ENCODE results near the gene TRIP11.

Gene TRIP11

DNA sequence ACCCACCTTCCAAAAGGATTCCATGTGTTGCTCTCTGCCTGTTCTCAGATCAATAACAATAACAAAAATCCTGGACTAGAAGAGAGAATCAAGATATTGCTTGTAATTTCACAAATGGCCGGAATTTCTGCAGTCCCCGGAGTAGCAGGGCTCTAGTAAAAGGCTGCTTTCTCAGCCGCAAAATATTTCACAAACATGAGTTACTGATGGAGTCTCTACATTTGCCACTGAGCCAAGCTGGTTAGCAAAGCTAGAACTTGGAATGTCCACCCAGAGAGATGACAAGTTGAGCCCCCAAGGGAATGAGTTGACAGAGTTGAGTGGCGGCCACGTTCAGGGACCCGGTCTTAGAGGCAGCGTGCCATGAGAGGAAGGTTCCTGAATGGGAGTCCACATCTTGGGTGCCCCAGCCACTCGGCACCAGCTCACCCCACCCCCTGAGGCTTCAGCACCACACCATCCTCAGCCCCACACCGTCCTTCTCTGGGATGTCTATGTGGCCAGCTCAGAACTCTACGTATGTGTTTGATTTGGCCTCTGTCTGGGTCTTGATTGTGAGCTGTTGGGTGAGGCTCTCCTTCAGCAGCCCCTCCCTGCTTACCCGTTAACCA, 108.3 kb downstream of the TRIP11 start:
- Histone ChIP-seq H3K27ac (ENCODE audit: low read length) (no peak overlapping the region), H3K9me3 (ENCODE audit: control insufficient read depth in 1 of 2, low read length in 2 of 2) (no peaks in the 10 kb centered on the region), H3K36me3 (ENCODE audit: control insufficient read depth in 1 of 2, insufficient read depth in 2 of 2, low read length in 2 of 2) (peaks cover under 1 to 4% of the 10 kb centered on the region in 2 donors), H3K27me3 (ENCODE audit: low read depth, low read length) (no peaks in the 10 kb centered on the region), H3K4me3 (ENCODE audit: low read depth in 1 of 2, low read length in 2 of 2) (no peak overlapping the region), H3K4me1 (ENCODE audit: control insufficient read depth in 1 of 2, insufficient read depth in 2 of 2, low read length in 2 of 2) (peaks cover 0 to 4% of the 10 kb centered on the region in 2 donors)

DNA sequence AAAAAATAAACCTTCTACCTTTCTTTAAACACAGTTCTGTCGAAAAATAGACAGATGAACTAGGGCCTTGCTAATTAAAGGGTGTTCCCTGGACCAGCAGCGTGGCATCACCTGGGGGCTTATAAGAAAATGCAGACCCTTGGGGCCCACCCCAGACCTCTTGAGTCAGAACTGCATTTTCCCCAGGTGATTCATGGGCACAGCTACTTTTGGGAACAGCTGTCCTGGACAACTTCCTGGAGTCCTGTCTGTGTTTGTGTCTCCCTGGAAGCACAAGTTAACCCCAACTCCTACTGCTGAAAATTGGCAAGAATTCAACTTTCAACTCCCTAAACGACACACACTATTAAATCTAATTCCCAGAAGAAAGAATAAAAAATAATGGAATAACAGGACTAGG, 110.2 kb downstream of the TRIP11 start:
- Histone ChIP-seq H3K4me1 (ENCODE audit: control insufficient read depth in 1 of 2, insufficient read depth in 2 of 2, low read length in 2 of 2) (peaks cover 0 to 18% of the 10 kb centered on the region in 2 donors), H3K27me3 (ENCODE audit: low read depth, low read length) (no peaks in the 10 kb centered on the region), H3K9me3 (ENCODE audit: control insufficient read depth in 1 of 2, low read length in 2 of 2) (no peaks in the 10 kb centered on the region), H3K36me3 (ENCODE audit: control insufficient read depth in 1 of 2, insufficient read depth in 2 of 2, low read length in 2 of 2) (peaks cover 0 to 4% of the 10 kb centered on the region in 2 donors), H3K4me3 (ENCODE audit: low read depth in 1 of 2, low read length in 2 of 2) (no peak overlapping the region), H3K27ac (ENCODE audit: low read length) (no peak overlapping the region)

- peaks cover 0 to 22% of the 10 kb centered on the region in 2 donors for H3K4me1 ChIP-seq (ENCODE audit: control insufficient read depth in 1 of 2, insufficient read depth in 2 of 2, low read length in 2 of 2)
- H3K4me3 ChIP-seq (ENCODE audit: low read depth in 1 of 2, low read length in 2 of 2), result no peak overlapping the region
- no peaks in the 10 kb centered on the region for H3K27me3 ChIP-seq (ENCODE audit: low read depth, low read length)
- no peaks in the 10 kb centered on the region for H3K9me3 ChIP-seq (ENCODE audit: control insufficient read depth in 1 of 2, low read length in 2 of 2)
- peaks cover 0 to 4% of the 10 kb centered on the region in 2 donors for H3K36me3 ChIP-seq (ENCODE audit: control insufficient read depth in 1 of 2, insufficient read depth in 2 of 2, low read length in 2 of 2)
- no peak overlapping the region for H3K27ac ChIP-seq (ENCODE audit: low read length)
Measured at GRCh38 chr14:91927800-91928199, 112.1 kb downstream of the TRIP11 start.

DNA sequence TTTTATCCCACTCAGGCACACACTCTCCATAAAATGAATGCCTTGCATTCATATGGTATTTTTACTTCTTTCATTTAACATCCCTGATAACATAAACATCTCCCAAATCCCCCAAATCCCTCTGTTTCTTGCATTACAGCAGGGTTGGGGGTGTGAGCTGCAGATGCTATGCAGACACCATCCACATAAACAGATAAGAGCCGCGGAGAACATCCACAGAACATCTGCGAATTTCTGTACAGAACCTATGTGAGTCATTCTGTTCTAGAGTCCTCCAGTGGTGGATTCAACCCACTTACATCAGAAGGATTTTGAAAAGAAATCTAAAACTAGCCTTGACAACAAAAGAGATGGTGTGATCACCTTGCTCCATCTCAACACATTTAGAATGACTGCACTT, 112.7 kb downstream of the TRIP11 start:
- Histone ChIP-seq H3K36me3 (ENCODE audit: control insufficient read depth in 1 of 2, insufficient read depth in 2 of 2, low read length in 2 of 2) (peaks cover 0 to 4% of the 10 kb centered on the region in 2 donors), H3K27me3 (ENCODE audit: low read depth, low read length) (no peaks in the 10 kb centered on the region), H3K4me1 (ENCODE audit: control insufficient read depth in 1 of 2, insufficient read depth in 2 of 2, low read length in 2 of 2) (peaks cover 0 to 22% of the 10 kb centered on the region in 2 donors), H3K27ac (ENCODE audit: low read length) (no peak overlapping the region), H3K9me3 (ENCODE audit: control insufficient read depth in 1 of 2, low read length in 2 of 2) (no peaks in the 10 kb centered on the region), H3K4me3 (ENCODE audit: low read depth in 1 of 2, low read length in 2 of 2) (no peak overlapping the region)

- H3K4me3 ChIP-seq (ENCODE audit: low read depth in 1 of 2, low read length in 2 of 2), result no peak overlapping the region
- H3K4me1 ChIP-seq (ENCODE audit: control insufficient read depth in 1 of 2, insufficient read depth in 2 of 2, low read length in 2 of 2), result peaks cover 0 to 22% of the 10 kb centered on the region in 2 donors
- peaks cover 0 to 4% of the 10 kb centered on the region in 2 donors for H3K36me3 ChIP-seq (ENCODE audit: control insufficient read depth in 1 of 2, insufficient read depth in 2 of 2, low read length in 2 of 2)
- H3K27me3 ChIP-seq (ENCODE audit: low read depth, low read length), result no peaks in the 10 kb centered on the region
- no peaks in the 10 kb centered on the region for H3K9me3 ChIP-seq (ENCODE audit: control insufficient read depth in 1 of 2, low read length in 2 of 2)
- H3K27ac ChIP-seq (ENCODE audit: low read length), result no peak overlapping the region
Measured at GRCh38 chr14:91926131-91926890, 113.5 kb downstream of the TRIP11 start.

GRCh38 chr14:91925727-91926121, 114.1 kb downstream of the TRIP11 start:
- Histone ChIP-seq H3K4me1 (ENCODE audit: control insufficient read depth in 1 of 2, insufficient read depth in 2 of 2, low read length in 2 of 2) (peaks cover 0 to 22% of the 10 kb centered on the region in 2 donors), H3K9me3 (ENCODE audit: control insufficient read depth in 1 of 2, low read length in 2 of 2) (no peaks in the 10 kb centered on the region), H3K36me3 (ENCODE audit: control insufficient read depth in 1 of 2, insufficient read depth in 2 of 2, low read length in 2 of 2) (peaks cover 0 to 4% of the 10 kb centered on the region in 2 donors), H3K27me3 (ENCODE audit: low read depth, low read length) (no peaks in the 10 kb centered on the region), H3K4me3 (ENCODE audit: low read depth in 1 of 2, low read length in 2 of 2) (no peak overlapping the region), H3K27ac (ENCODE audit: low read length) (no peak overlapping the region)

- Histone ChIP-seq H3K9me3 (ENCODE audit: control insufficient read depth in 1 of 2, low read length in 2 of 2) (no peaks in the 10 kb centered on the region), H3K4me1 (ENCODE audit: control insufficient read depth in 1 of 2, insufficient read depth in 2 of 2, low read length in 2 of 2) (peaks cover 0 to 28% of the 10 kb centered on the region in 2 donors), H3K27ac (ENCODE audit: low read length) (no peak overlapping the region), H3K4me3 (ENCODE audit: low read depth in 1 of 2, low read length in 2 of 2) (no peak overlapping the region), H3K27me3 (ENCODE audit: low read depth, low read length) (no peaks in the 10 kb centered on the region), H3K36me3 (ENCODE audit: control insufficient read depth in 1 of 2, insufficient read depth in 2 of 2, low read length in 2 of 2) (no peaks in the 10 kb centered on the region)
Measured at GRCh38 chr14:91925001-91925726, 114.7 kb downstream of the TRIP11 start.

- H3K4me1 ChIP-seq (ENCODE audit: control insufficient read depth in 1 of 2, insufficient read depth in 2 of 2, low read length in 2 of 2), result peaks cover 6 to 25% of the 10 kb centered on the region in 2 donors
- no peaks in the 10 kb centered on the region for H3K36me3 ChIP-seq (ENCODE audit: control insufficient read depth in 1 of 2, insufficient read depth in 2 of 2, low read length in 2 of 2)
- no peaks in the 10 kb centered on the region for H3K27me3 ChIP-seq (ENCODE audit: low read depth, low read length)
- H3K4me3 ChIP-seq (ENCODE audit: low read depth in 1 of 2, low read length in 2 of 2), result no peak overlapping the region
- H3K9me3 ChIP-seq (ENCODE audit: control insufficient read depth in 1 of 2, low read length in 2 of 2), result no peaks in the 10 kb centered on the region
- no peak overlapping the region for H3K27ac ChIP-seq (ENCODE audit: low read length)
Measured at GRCh38 chr14:91920526-91920925, 119.3 kb downstream of the TRIP11 start.

- no peak overlapping the region for H3K4me3 ChIP-seq (ENCODE audit: low read depth in 1 of 2, low read length in 2 of 2)
- H3K36me3 ChIP-seq (ENCODE audit: control insufficient read depth in 1 of 2, insufficient read depth in 2 of 2, low read length in 2 of 2), result no peaks in the 10 kb centered on the region
- H3K27ac ChIP-seq (ENCODE audit: low read length), result no peak overlapping the region
- H3K9me3 ChIP-seq (ENCODE audit: control insufficient read depth in 1 of 2, low read length in 2 of 2), result no peaks in the 10 kb centered on the region
- H3K27me3 ChIP-seq (ENCODE audit: low read depth, low read length), result no peaks in the 10 kb centered on the region
- H3K4me1 ChIP-seq (ENCODE audit: control insufficient read depth in 1 of 2, insufficient read depth in 2 of 2, low read length in 2 of 2), result peaks cover 6 to 20% of the 10 kb centered on the region in 2 donors
Measured at GRCh38 chr14:91919814-91920213, 120.0 kb downstream of the TRIP11 start.

DNA sequence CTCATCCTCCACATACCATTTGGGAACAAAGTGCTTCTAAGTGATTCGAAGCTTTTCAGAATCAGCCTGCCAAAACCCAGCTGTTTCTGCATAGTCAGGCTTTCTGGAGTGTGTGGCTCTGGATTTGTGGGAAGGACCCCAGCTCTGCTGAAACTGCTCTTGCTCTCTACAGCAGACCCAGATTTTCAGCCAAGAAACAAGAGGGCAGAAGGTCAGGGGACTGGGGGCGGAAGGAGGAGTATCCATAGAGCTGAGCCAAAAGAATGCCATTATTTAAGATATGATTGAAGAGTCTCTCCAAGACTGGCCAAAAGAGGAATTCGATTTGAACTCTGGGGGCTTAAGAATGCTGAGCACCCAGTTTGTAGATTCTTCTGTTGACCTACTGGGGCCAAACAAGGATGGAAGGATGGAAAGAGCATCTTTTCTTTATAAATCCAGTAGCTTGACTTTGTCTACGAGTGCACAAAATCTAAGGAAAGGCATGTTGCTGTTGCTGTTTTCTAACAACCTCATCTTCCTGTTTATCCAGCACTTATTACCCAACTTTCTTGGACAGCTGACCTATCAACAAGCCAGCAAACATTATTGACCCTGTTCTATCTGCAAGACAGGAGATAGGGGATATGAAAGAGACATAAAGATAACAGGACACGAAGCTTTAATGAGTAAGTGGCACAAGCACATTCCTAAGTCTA, 121.5 kb downstream of the TRIP11 start:
- H3K4me1 ChIP-seq (ENCODE audit: control insufficient read depth in 1 of 2, insufficient read depth in 2 of 2, low read length in 2 of 2), result peaks cover 6 to 15% of the 10 kb centered on the region in 2 donors
- H3K9me3 ChIP-seq (ENCODE audit: control insufficient read depth in 1 of 2, low read length in 2 of 2), result no peaks in the 10 kb centered on the region
- no peaks in the 10 kb centered on the region for H3K36me3 ChIP-seq (ENCODE audit: control insufficient read depth in 1 of 2, insufficient read depth in 2 of 2, low read length in 2 of 2)
- H3K27ac ChIP-seq (ENCODE audit: low read length), result no peak overlapping the region
- H3K27me3 ChIP-seq (ENCODE audit: low read depth, low read length), result no peaks in the 10 kb centered on the region
- no peak overlapping the region for H3K4me3 ChIP-seq (ENCODE audit: low read depth in 1 of 2, low read length in 2 of 2)
